Mesodermal cell (in vitro differentiated cells): Measurements from ENCODE around the gene NUP188.
"Not testable (repeated sequence)": the region's sequence is repeated elsewhere in the genome, so short reads cannot be mapped to it uniquely, and the experiment has no call there.

Experiments used
- H3K27ac ChIP-seq: 2 replicates; pipeline ENCODE4 v1.7.0; 2013; ENCODE audit warnings: mild to moderate bottlenecking, low read depth, low read length, moderate library complexity; ENCODE audit not compliant: severe bottlenecking
- H3K36me3 ChIP-seq: 2 replicates; pipeline ENCODE4 v1.7.1; 2013; ENCODE audit warnings: mild to moderate bottlenecking, low read length, moderate library complexity; ENCODE audit not compliant: control insufficient read depth, insufficient read depth
- H3K4me1 ChIP-seq: one replicate; pipeline ENCODE4 v1.7.1; 2013; ENCODE audit warnings: mild to moderate bottlenecking, low read length; ENCODE audit not compliant: insufficient read depth, control insufficient read depth, poor library complexity, severe bottlenecking
- H3K4me3 ChIP-seq: 2 replicates; pipeline ENCODE4 v1.7.0; 2013; ENCODE audit warnings: low read length, control low read depth, mild to moderate bottlenecking; ENCODE audit not compliant: insufficient read depth, poor library complexity, severe bottlenecking; ENCODE audit errors: extremely low read depth
- H3K9me3 ChIP-seq: 2 replicates; pipeline ENCODE4 v1.7.1; 2013; ENCODE audit warnings: mild to moderate bottlenecking, low read length, moderate library complexity; ENCODE audit not compliant: control insufficient read depth
- WGBS, 2 experiments: methylation state at CpG; one replicate each; pipeline ENCODE4 v1.1.5; 2013; ENCODE audit warnings: missing lambda C conversion rate in 2 of 2; ENCODE audit not compliant: insufficient coverage in 2 of 2; 5-methylcytosine and 5-hydroxymethylcytosine counted together

The NUP188 gene

GRCh38 chr9:128999581-129000206 lies 52.2 kb downstream of the NUP188 start:
- H3K9me3 ChIP-seq, result no peaks in the 10 kb centered on the region
- 95 to 96% methylated on average over 10 to 11 of the region's 13 CpGs for WGBS, 2 experiments
- H3K4me3 ChIP-seq, result no peak overlapping the region
- H3K36me3 ChIP-seq, result peaks cover 92% of the 10 kb centered on the region
- H3K27ac ChIP-seq, result no peak overlapping the region
- H3K4me1 ChIP-seq, result peaks cover 2% of the 10 kb centered on the region

GRCh38 chr9:129001504-129002325 lies 54.2 kb downstream of the NUP188 start:
- no peak overlapping the region for H3K4me3 ChIP-seq
- no peaks in the 10 kb centered on the region for H3K9me3 ChIP-seq
- H3K4me1 ChIP-seq, result peaks cover 2% of the 10 kb centered on the region
- H3K36me3 ChIP-seq, result peaks cover 92% of the 10 kb centered on the region
- WGBS, 2 experiments, result 100% methylated on average over 6 of the region's 10 CpGs
- H3K27ac ChIP-seq, result no peak overlapping the region

- H3K36me3 ChIP-seq, result peaks cover 91% of the 10 kb centered on the region
- WGBS, 2 experiments, result 90 to 97% methylated on average over 6 to 8 of the region's 9 CpGs
These were observed 55.5 kb downstream of the NUP188 start for GRCh38 chr9:129002992-129003391.

GRCh38 chr9:129004173-129004572 lies 56.7 kb downstream of the NUP188 start:
- not testable (repeated sequence) for H3K4me3 ChIP-seq, H3K9me3 ChIP-seq, H3K27ac ChIP-seq, H3K4me1 ChIP-seq
- 100% methylated on average over 1 to 2 of the region's 6 CpGs for WGBS, 2 experiments
- H3K36me3 ChIP-seq, result peaks cover 87% of the 10 kb centered on the region

More at GRCh38 chr9:129002992-129003391, 55.5 kb downstream of the NUP188 start:
- H3K27ac ChIP-seq, result no peak overlapping the region
- H3K4me3 ChIP-seq, result no peak overlapping the region
- H3K9me3 ChIP-seq, result no peaks in the 10 kb centered on the region
- peaks cover 2% of the 10 kb centered on the region for H3K4me1 ChIP-seq

GRCh38 chr9:129005336-129005997 lies 58.0 kb downstream of the NUP188 start:
- no peaks in the 10 kb centered on the region for H3K9me3 ChIP-seq
- H3K4me3 ChIP-seq, result no peak overlapping the region
- peaks cover 81% of the 10 kb centered on the region for H3K36me3 ChIP-seq
- H3K27ac ChIP-seq, result no peak overlapping the region
- peaks cover 2% of the 10 kb centered on the region for H3K4me1 ChIP-seq
- 97 to 98% methylated on average over 8 to 10 of the region's 10 CpGs for WGBS, 2 experiments

- Histone ChIP-seq H3K9me3 (no peaks in the 10 kb centered on the region), H3K4me3 (no peak overlapping the region), H3K4me1 (no peaks in the 10 kb centered on the region), H3K36me3 (peaks cover 73% of the 10 kb centered on the region), H3K27ac (peak overlapping the region; percentile 29)
- WGBS, 2 experiments, result 77 to 99% methylated on average over 10 to 17 of the region's 21 CpGs
These were observed 59.0 kb downstream of the NUP188 start for GRCh38 chr9:129006328-129007034.

- Histone ChIP-seq H3K4me1 (no peaks in the 10 kb centered on the region), H3K4me3 (no peak overlapping the region), H3K36me3 (peaks cover 73% of the 10 kb centered on the region), H3K9me3 (no peaks in the 10 kb centered on the region), H3K27ac (no peak overlapping the region)
- 96 to 98% methylated on average over 11 to 13 of the region's 14 CpGs for WGBS, 2 experiments
These were observed 59.7 kb downstream of the NUP188 start for GRCh38 chr9:129007035-129007765.

- Histone ChIP-seq H3K9me3 (no peaks in the 10 kb centered on the region), H3K4me1 (no peaks in the 10 kb centered on the region), H3K4me3 (no peak overlapping the region), H3K27ac (no peak overlapping the region), H3K36me3 (peaks cover 73% of the 10 kb centered on the region)
- 93 to 98% methylated on average over 10 to 12 of the region's 18 CpGs for WGBS, 2 experiments
These were observed 60.4 kb downstream of the NUP188 start for GRCh38 chr9:129007766-129008468.

- WGBS, 2 experiments, result 90 to 97% methylated on average over 6 of the region's 6 CpGs
- Histone ChIP-seq H3K36me3 (peaks cover 73% of the 10 kb centered on the region), H3K4me3 (no peak overlapping the region), H3K27ac (no peak overlapping the region), H3K9me3 (no peaks in the 10 kb centered on the region), H3K4me1 (no peaks in the 10 kb centered on the region)
These were observed 61.0 kb downstream of the NUP188 start for GRCh38 chr9:129008469-129008965.
